Activated CD4-positive, alpha-beta T cell treated with anti-CD3 and anti-CD28 coated beads, Interleukin-2, amount 50 U/mL, for 4 hours (primary cell): ENCODE data around the gene KIAA1755.

Experiments used
- DNase-seq, 2 experiments: peaks; one replicate each; pipeline ENCODE4 v3.0.0-alpha.2; 2020

Gene KIAA1755

DNA sequence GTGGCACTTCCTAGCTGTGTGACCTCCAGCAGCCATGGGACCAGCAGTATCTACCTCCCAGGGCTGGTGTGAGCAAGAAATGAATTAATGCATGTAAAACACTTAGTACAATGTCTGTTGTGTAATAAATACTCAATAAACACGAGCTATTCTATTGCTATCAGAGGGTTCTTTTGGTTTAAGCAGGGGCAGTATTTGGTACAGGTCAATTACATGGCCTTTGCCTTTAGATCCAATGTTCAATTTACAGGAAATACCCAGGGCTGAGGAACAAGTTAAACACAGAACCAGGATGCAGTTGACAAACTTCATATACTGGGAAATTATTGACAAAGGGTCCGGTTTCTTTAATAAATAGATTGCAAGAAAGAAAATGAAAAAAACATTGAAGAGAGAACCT is 98.4 kb downstream of the KIAA1755 start:
- DNase-seq: no peak

DNA sequence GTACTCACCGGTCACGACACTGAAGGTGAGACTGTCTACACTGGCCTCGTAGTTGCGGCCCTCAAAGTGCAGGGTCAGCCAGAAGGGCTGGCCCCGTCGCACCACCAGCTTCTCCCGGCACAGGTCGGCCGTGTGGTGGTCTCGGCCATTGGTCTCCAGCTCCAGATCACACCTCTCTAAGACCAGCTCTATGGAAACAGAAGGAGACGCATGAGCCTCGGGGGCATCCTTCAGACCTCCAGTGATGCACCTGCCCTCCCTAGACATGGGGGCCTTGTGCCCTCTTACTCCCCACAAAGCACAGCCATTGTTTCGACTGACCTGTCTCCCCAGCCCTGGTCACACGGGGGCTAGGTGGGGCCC is 99.1 kb downstream of the KIAA1755 start:
- DNase-seq: no peak
